Measurements from ENCODE around the gene TEX12. TPM values are rescaled to one million over a fixed set of nuclear protein-coding genes. Genes with fewer than 3 reads are reported as not detected.
"Not testable (repeated sequence)": the region's sequence is repeated elsewhere in the genome, so short reads cannot be mapped to it uniquely, and the experiment has no call there.

The TEX12 gene
- total RNA-seq, 2 experiments from 2014 or later, result not detected

DNA sequence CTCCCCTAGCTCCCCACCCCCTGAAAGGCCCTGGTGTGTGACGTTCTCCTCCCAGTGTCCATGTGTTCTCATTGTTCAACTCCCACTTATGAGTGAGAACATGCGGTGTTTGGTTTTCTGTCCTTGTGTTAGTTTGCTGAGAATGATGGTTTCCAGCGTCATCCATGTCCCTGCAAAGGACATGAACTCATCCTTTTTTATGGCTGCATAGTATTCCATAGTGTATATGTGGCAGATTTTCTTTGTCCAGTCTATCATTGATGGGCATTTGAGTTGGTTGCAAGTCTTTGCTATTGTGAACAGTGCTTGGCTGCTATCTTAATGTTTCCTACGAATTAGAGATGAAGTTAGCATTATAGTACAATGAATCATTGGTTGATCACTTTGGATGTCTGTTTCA is 31.9 kb downstream of the TEX12 start:
- POLR2A ChIA-PET, CTCF ChIA-PET: not testable (repeated sequence)

DNA sequence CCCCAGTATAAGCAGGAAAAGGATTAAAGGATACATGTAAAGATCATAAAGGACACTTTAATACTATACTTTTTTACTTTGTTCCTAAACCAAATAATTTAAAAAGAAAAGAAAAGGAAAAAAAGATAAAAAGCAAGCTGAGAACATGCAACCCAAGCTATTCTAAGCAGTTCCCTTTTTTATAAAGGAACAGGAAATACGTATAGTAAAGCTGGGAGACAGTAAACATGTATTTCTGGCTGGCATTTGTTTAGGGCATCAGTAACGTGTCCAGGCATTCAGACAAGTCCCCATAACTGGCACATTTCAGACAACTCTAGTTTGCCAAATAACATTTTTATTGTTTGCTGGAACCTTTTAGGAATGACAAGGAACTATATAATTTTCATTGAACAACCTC is 33.1 kb downstream of the TEX12 start:
- CTCF ChIA-PET, result interaction anchor here (0.9 kb wide), 1 partner anchor 80 kb away, joined by 8 read pairs; no protein-coding TSS in a partner anchor
- POLR2A ChIA-PET, result no interaction called here

- ChIA-PET CTCF (no interaction called here), POLR2A (no interaction called here)
These were observed 38.9 kb downstream of the TEX12 start for GRCh38 chr11:112206071-112206470.

- ChIA-PET CTCF (no interaction called here), POLR2A (no interaction called here)
These were observed 43.7 kb downstream of the TEX12 start for GRCh38 chr11:112210890-112211289.

GRCh38 chr11:112211536-112211935 is 44.4 kb downstream of the TEX12 start:
- ChIA-PET CTCF (no interaction called here), POLR2A (no interaction called here)

- ChIA-PET POLR2A (no interaction called here), CTCF (no interaction called here)
These were observed 45.1 kb downstream of the TEX12 start for GRCh38 chr11:112212290-112212689.

- CTCF ChIA-PET, result no interaction called here
- POLR2A ChIA-PET, result no interaction called here
These were observed 45.5 kb downstream of the TEX12 start for GRCh38 chr11:112212710-112213109.

DNA sequence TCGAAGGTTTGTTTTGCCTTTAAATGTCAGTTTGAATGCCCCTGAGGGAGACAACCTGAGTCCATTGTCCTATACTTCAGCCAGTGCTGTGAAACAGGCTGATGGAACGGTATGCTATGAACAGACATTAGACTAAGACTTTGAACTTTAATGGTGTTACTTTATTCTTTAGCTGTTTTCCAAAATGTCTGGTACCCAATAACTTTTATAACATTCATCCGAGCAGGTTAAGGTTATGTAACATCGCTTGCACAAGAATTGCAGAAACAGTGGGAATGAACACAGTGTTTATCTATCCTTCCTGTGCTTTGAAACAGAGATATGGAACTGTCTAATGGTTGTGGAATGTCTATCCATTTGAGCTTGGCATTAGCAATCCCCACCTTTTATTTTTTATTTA is 46.6 kb downstream of the TEX12 start:
- POLR2A ChIA-PET, result no interaction called here
- CTCF ChIA-PET, result interaction anchor here (1.1 to 2.0 kb wide), 2 partner anchors 66 to 374 kb away, joined by 3 to 8 read pairs; no protein-coding TSS in a partner anchor

DNA sequence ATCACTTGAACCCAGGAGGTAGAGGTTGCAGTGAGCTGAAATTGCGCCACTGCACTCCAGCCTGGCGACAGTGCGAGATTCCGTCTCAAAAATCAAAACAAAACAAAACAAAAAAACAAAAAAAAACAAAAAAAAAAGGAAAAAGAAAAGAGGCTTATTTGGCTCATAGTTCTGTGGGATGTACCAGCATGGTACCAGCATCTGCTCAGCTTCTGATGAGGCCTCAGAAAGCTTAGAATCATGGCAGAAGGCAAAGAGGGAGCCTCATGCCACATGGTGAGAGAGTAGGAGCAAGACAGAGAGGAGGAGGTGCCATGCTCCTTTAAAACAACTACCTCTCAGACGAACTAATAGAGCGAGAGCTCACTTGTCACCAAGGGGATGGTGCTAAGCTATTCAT is 48.4 kb downstream of the TEX12 start:
- CTCF ChIA-PET, result interaction anchor here (0.5 to 0.8 kb wide), 2 partner anchors 64 to 882 kb away, joined by 3 to 4 read pairs; no protein-coding TSS in a partner anchor
- POLR2A ChIA-PET, result no interaction called here

GRCh38 chr11:112216561-112217105 is 49.5 kb downstream of the TEX12 start:
- CTCF ChIA-PET, result interaction anchor here (8.8 kb wide), 1 partner anchor 65 kb away, joined by 96 read pairs; no protein-coding TSS in a partner anchor
- POLR2A ChIA-PET, result no interaction called here

DNA sequence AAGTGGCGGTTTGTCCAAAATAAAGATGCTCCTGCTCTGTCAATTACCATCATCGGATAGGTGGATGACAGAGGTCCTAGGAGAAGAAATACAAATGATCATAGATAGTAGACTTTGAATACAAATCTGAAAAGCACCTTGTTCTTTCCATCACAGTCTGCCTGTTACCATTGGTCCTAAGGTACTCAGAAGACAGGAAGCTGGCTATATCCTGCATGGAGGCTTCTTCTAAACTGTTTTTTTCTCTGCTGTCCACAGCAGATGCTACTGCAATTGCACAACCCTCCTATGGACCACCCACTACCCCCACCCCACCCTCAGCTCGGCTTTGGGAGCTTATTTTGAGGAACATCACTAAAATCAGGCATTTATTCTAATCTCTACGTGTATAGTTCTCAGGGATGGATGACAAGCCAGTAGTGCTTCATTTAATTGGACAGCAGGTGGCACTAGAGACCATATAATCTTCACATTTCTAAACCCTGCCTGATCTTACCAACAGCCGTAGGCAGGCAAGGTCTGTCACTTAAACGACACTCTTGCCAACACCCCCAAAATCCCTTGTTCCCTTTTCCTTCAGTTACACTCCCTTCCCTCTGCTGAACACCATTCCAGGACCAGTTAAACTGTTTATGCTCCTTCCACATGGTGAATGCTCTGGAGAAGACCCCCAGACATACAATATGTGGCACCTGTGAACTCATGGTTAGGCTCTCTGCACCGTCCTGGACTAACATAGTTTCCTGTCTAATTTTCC is 52.5 kb downstream of the TEX12 start:
- ChIA-PET POLR2A (interaction anchor here (0.6 kb wide), 1 partner anchor 70 kb away, joined by 3 read pairs; no protein-coding TSS in a partner anchor), CTCF (interaction anchor here (0.6 to 8.8 kb wide), 7 partner anchors 8 to 336 kb away, joined by 3 to 96 read pairs (median 4); no protein-coding TSS in a partner anchor)

- ChIA-PET CTCF (interaction anchor here (8.8 kb wide), 1 partner anchor 60 kb away, joined by 96 read pairs; no protein-coding TSS in a partner anchor), POLR2A (no interaction called here)
These were observed 54.2 kb downstream of the TEX12 start for GRCh38 chr11:112221274-112221835.

Other genes with a start within 250 kb of the TEX12 start
- gene C11orf52, start 248.5 kb upstream of the TEX12 start, total RNA-seq, result not detected
- gene DIXDC1, start 230.0 kb upstream of the TEX12 start, total RNA-seq, result 10 to 100 TPM; 17.0 to 17.4 TPM
- 10 to 100 TPM; 69.0 to 72.0 TPM for gene DLAT, start 142.0 kb upstream of the TEX12 start, total RNA-seq
- under 1 TPM; 0.40 to 0.74 TPM for gene PIH1D2, start 93.4 kb upstream of the TEX12 start, total RNA-seq
- gene NKAPD1, start 93.1 kb upstream of the TEX12 start, total RNA-seq, result 10 to 100 TPM; 21.3 to 23.8 TPM
- 10 to 100 TPM; 66.6 to 69.4 TPM for gene TIMM8B, start 80.6 kb upstream of the TEX12 start, total RNA-seq
- gene SDHD, start 80.5 kb upstream of the TEX12 start, total RNA-seq, result 100 to 1,000 TPM; 109 to 123 TPM
- not detected for gene IL18, start 3.3 kb upstream of the TEX12 start, total RNA-seq
- gene BCO2, start 8.1 kb downstream of the TEX12 start, total RNA-seq, result under 1 TPM; 0.32 to 0.82 TPM
- gene PTS, start 59.1 kb downstream of the TEX12 start, total RNA-seq, result 10 to 100 TPM; 31.2 to 32.9 TPM
- gene PLET1, start 93.5 kb downstream of the TEX12 start, total RNA-seq, result not detected